MM.1S (cell line): ENCODE results near the gene PADI4.

Experiments
- CTCF ChIP-seq: fragments of 300-600 bp; sonication (generic); IDR thresholded peaks from 2 replicates; pipeline ENCODE4 v1.5.1; 2016; ENCODE audit warnings: antibody characterized with exemption, low read length, mixed read lengths
- EZH2phosphoT487 ChIP-seq: fragments of 300-600 bp; sonication (generic); IDR thresholded peaks from 2 replicates; pipeline ENCODE4 v1.6.1; 2018; ENCODE audit warnings: antibody characterized with exemption, low read length

DNA sequence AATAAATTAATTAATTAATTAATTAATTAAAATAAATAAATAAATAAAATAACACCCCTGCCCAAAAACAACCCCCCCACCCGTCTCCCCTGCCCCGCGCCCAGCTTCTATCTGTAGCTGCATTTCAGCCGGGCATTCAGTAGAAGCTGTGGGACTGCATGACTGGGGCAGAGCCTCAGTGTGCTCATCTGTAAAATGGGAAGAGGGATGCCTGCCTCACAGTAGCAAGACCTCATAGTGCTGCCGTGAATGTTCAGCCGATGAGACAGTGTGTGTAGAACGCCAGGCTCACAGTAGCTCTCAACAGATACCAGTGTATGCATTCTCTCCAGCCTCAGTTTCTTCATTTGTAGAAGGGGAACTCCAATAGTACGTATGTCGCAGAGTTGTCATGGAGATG, 8.7 kb downstream of the PADI4 start:
- TF ChIP-seq CTCF (no peak), EZH2phosphoT487 (no peak)
